Endodermal cell (in vitro differentiated cells): ENCODE data around the gene CR2. TPM values are rescaled to one million over a fixed set of nuclear protein-coding genes. Genes with fewer than 3 reads are reported as not detected.
"Not testable (repeated sequence)": the region's sequence is repeated elsewhere in the genome, so short reads cannot be mapped to it uniquely, and the experiment has no call there.

Source experiments
- DNase-seq: peaks from one replicate; pipeline ENCODE4 v3.0.0-alpha.2; 2017
- H3K27ac ChIP-seq: 2 replicates; pipeline ENCODE4 v1.5.1; 2013; ENCODE audit warnings: mild to moderate bottlenecking, low read depth, low read length, moderate library complexity
- H3K27me3 ChIP-seq: 2 replicates; pipeline ENCODE4 v1.6.1; 2013; ENCODE audit warnings: mild to moderate bottlenecking, low read length, moderate library complexity; ENCODE audit not compliant: insufficient read depth, control insufficient read depth, poor library complexity, severe bottlenecking
- H3K36me3 ChIP-seq: 2 replicates; pipeline ENCODE4 v1.7.0; 2013; ENCODE audit warnings: mild to moderate bottlenecking, low read length, moderate library complexity; ENCODE audit not compliant: control insufficient read depth, insufficient read depth
- H3K4me1 ChIP-seq: one replicate; pipeline ENCODE4 v1.7.0; 2013; ENCODE audit warnings: low read length; ENCODE audit not compliant: control insufficient read depth, insufficient read depth
- H3K4me3 ChIP-seq: 2 replicates; pipeline ENCODE4 v1.5.1; 2013; ENCODE audit warnings: mild to moderate bottlenecking, low read length, moderate library complexity
- H3K9ac ChIP-seq: 2 replicates; pipeline ENCODE4 v1.6.1; 2013; ENCODE audit warnings: mild to moderate bottlenecking, low read length, moderate library complexity; ENCODE audit not compliant: poor library complexity, severe bottlenecking; ENCODE audit errors: extremely low read depth
- H3K9me3 ChIP-seq: 2 replicates; pipeline ENCODE4 v1.6.1; 2013; ENCODE audit warnings: mild to moderate bottlenecking, low read length, moderate library complexity; ENCODE audit not compliant: control insufficient read depth
- H3K27ac Mint-ChIP-seq: 2 replicates; pipeline ENCODE4 v1.8.0; 2020; ENCODE audit warnings: mixed read lengths
- H3K27me3 Mint-ChIP-seq: 2 replicates; pipeline ENCODE4 v1.8.0; 2021; ENCODE audit warnings: mild to moderate bottlenecking, mixed read lengths; ENCODE audit not compliant: insufficient read depth
- H3K36me3 Mint-ChIP-seq: 2 replicates; pipeline ENCODE4 v1.8.0; 2020; ENCODE audit warnings: low read depth, mixed read lengths
- H3K4me1 Mint-ChIP-seq: 2 replicates; pipeline ENCODE4 v1.8.0; 2020; ENCODE audit warnings: mixed read lengths
- H3K4me3 Mint-ChIP-seq: 2 replicates; pipeline ENCODE4 v1.8.0; 2020; ENCODE audit warnings: mild to moderate bottlenecking, moderate library complexity, mixed read lengths
- H3K9me3 Mint-ChIP-seq: 2 replicates; pipeline ENCODE4 v1.8.0; 2020; ENCODE audit warnings: mild to moderate bottlenecking, mixed read lengths
- WGBS, 2 experiments: methylation state at CpG; one replicate each; pipeline versions ENCODE4 v1.1.5 to v1.1.7; 2013; ENCODE audit warnings: missing lambda C conversion rate in 2 of 2, mixed read lengths in 1 of 2; ENCODE audit not compliant: insufficient coverage in 1 of 2, insufficient read length in 1 of 2; 5-methylcytosine and 5-hydroxymethylcytosine counted together
- total RNA-seq, 2 donors: library from RNA; stranded (reverse); fragmentation: NEBNext Ultra II Directional in 1 of 2; extraction: Animal tissue kit (Norgen Biotek cat#: 25700) in 1 of 2; gene quantifications; 2 replicates in 1 of 2; 3 replicates in 1 of 2; pipeline ENCODE4 v1.2.1, GENCODE V29; 2021
- TF ChIP-seq, protein P1 (sequence below): fragments of 200-600 bp; sonication (generic); conservative IDR thresholded peaks from 2 replicates; pipeline ENCODE4 v1.5.0; 2021; ENCODE audit warnings: antibody characterized with exemption, mild to moderate bottlenecking

Gene CR2
- total RNA-seq, 2 donors from 2014 or later: 0.48 to 2.1 TPM

- Mint-ChIP-seq H3K9me3 (peaks cover 4% of the 10 kb centered on the region), H3K27ac (no peak overlapping the region), H3K4me3 (no peak overlapping the region), H3K36me3 (no peaks in the 10 kb centered on the region), H3K4me1 (no peaks in the 10 kb centered on the region), H3K27me3 (no peaks in the 10 kb centered on the region)
- no peaks in the 10 kb centered on the region for H3K36me3 ChIP-seq
- no peak for DNase-seq
- no peaks in the 10 kb centered on the region for H3K9me3 ChIP-seq
- no peak overlapping the region for H3K9ac ChIP-seq
- no peak overlapping the region for H3K27ac ChIP-seq
- TF ChIP-seq, protein P1, sequence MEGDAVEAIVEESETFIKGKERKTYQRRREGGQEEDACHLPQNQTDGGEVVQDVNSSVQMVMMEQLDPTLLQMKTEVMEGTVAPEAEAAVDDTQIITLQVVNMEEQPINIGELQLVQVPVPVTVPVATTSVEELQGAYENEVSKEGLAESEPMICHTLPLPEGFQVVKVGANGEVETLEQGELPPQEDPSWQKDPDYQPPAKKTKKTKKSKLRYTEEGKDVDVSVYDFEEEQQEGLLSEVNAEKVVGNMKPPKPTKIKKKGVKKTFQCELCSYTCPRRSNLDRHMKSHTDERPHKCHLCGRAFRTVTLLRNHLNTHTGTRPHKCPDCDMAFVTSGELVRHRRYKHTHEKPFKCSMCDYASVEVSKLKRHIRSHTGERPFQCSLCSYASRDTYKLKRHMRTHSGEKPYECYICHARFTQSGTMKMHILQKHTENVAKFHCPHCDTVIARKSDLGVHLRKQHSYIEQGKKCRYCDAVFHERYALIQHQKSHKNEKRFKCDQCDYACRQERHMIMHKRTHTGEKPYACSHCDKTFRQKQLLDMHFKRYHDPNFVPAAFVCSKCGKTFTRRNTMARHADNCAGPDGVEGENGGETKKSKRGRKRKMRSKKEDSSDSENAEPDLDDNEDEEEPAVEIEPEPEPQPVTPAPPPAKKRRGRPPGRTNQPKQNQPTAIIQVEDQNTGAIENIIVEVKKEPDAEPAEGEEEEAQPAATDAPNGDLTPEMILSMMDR: no peak
- H3K27me3 ChIP-seq: no peaks in the 10 kb centered on the region
- no peak overlapping the region for H3K4me3 ChIP-seq
- no peaks in the 10 kb centered on the region for H3K4me1 ChIP-seq
Observed at GRCh38 chr1:207516729-207517128, 62.6 kb downstream of the CR2 start.

GRCh38 chr1:207518608-207519236 lies 64.6 kb downstream of the CR2 start:
- no peaks in the 10 kb centered on the region for H3K4me1 Mint-ChIP-seq
- DNase-seq: no peak
- H3K9me3 ChIP-seq: no peaks in the 10 kb centered on the region
- H3K27ac Mint-ChIP-seq: no peak overlapping the region
- H3K4me3 ChIP-seq: no peak overlapping the region
- H3K36me3 ChIP-seq: no peaks in the 10 kb centered on the region
- H3K27ac ChIP-seq: no peak overlapping the region
- H3K27me3 ChIP-seq: no peaks in the 10 kb centered on the region
- no peaks in the 10 kb centered on the region for H3K4me1 ChIP-seq
- H3K4me3 Mint-ChIP-seq: no peak overlapping the region
- TF ChIP-seq, protein P1: no peak
- H3K9ac ChIP-seq: no peak overlapping the region
- 87 to 96% methylated on average over 4 of the region's 4 CpGs for WGBS, 2 experiments
- no peaks in the 10 kb centered on the region for H3K27me3 Mint-ChIP-seq
- peaks cover 4% of the 10 kb centered on the region for H3K9me3 Mint-ChIP-seq
- no peaks in the 10 kb centered on the region for H3K36me3 Mint-ChIP-seq

- H3K4me3 ChIP-seq: no peak overlapping the region
- H3K27me3 Mint-ChIP-seq: no peaks in the 10 kb centered on the region
- H3K36me3 ChIP-seq: no peaks in the 10 kb centered on the region
- no peak overlapping the region for H3K27ac ChIP-seq
- no peak for DNase-seq
- no peak overlapping the region for H3K9ac ChIP-seq
- H3K36me3 Mint-ChIP-seq: no peaks in the 10 kb centered on the region
- no peaks in the 10 kb centered on the region for H3K4me1 ChIP-seq
- peaks cover 4% of the 10 kb centered on the region for H3K9me3 Mint-ChIP-seq
- no peak overlapping the region for H3K27ac Mint-ChIP-seq
- no peaks in the 10 kb centered on the region for H3K27me3 ChIP-seq
- no peaks in the 10 kb centered on the region for H3K4me1 Mint-ChIP-seq
- H3K9me3 ChIP-seq: no peaks in the 10 kb centered on the region
- TF ChIP-seq, protein P1: no peak
- WGBS, 2 experiments: 93 to 97% methylated on average over 16 to 22 of the region's 23 CpGs
- H3K4me3 Mint-ChIP-seq: no peak overlapping the region
Observed at GRCh38 chr1:207519505-207520399, 65.6 kb downstream of the CR2 start.

DNA sequence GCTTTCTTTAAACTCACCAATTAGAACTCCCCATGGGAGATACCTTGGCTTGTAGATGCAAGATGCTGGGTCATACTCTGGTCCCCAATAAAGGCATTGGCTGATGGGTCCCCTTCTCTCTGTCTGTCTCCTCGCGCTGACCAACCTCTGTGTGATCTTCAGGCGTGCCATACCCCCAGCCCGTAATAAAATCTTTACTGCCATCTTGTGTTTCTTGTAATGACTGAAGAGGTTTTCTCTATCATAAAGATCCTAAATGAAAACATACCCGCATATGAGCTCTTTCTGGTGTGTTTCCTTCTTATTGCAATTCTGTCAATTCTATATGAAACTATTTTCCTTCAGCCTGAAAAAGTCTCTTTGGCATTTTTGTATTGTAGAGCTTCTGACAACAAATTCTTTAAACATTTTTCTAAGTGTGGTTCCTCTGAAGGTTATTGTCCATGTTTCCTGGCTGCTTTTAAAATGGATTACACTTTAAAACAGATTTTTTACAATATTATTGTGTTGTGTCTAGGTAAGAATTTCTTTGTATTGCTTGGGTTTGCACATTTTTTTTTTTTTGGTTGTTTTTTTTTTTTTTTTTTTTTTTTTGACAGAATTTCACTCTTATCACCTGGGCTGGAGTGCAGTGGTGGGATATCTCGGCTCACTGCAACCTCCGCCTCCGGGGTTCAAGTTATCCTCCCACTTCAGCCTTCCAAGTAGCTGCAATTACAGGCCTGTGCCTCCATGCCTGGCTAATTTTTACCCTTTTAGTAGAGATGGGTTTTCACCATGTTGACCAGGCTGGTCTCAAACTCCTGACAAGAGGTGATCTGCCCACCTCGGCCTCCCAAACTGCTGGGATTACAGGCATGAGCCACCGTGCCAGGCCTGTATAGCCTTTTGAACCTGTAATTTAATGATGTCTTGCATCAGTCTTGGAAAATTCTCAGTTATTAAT lies 66.5 kb downstream of the CR2 start:
- not testable (repeated sequence) for H3K4me1 ChIP-seq, H3K27ac ChIP-seq, H3K4me1 Mint-ChIP-seq, H3K4me3 ChIP-seq, H3K9me3 Mint-ChIP-seq, H3K27me3 Mint-ChIP-seq, H3K27me3 ChIP-seq, H3K36me3 ChIP-seq, H3K36me3 Mint-ChIP-seq, H3K4me3 Mint-ChIP-seq, H3K9ac ChIP-seq, H3K27ac Mint-ChIP-seq, DNase-seq, H3K9me3 ChIP-seq
- 91 to 93% methylated on average over 4 to 10 of the region's 10 CpGs for WGBS, 2 experiments
